MG63 (cell line): ENCODE data around the gene CST5. TPM values are rescaled to one million over a fixed set of nuclear protein-coding genes. Genes with fewer than 3 reads are reported as not detected.

Experiments used
- total RNA-seq: library from RNA; depleted of rRNA; stranded (reverse); fragments of >200 nt; shearing (Covaris generic); gene quantifications from 2 replicates; pipeline ENCODE4 v1.2.3, GENCODE V29; 2014; ENCODE audit warnings: low replicate concordance; rRNA removed

Gene CST5
- total RNA-seq, 1 experiment from 2014 or later = not detected

Other genes with a start within 250 kb of the CST5 start
- 61.5 and 148 TPM in 2 replicates for gene CST3, start 241.8 kb downstream of the CST5 start, total RNA-seq
- not detected in 2 replicates for gene CST4, start 190.7 kb downstream of the CST5 start, total RNA-seq
- not detected in 2 replicates for gene CST1, start 128.8 kb downstream of the CST5 start, total RNA-seq
- gene CST2, start 53.0 kb downstream of the CST5 start, total RNA-seq = not detected in 2 replicates
- gene GGTLC1, start 109.0 kb upstream of the CST5 start, total RNA-seq = not detected in 2 replicates